Hepatocyte (in vitro differentiated cells): ENCODE results near the gene DMXL1. TPM values are rescaled to one million over a fixed set of nuclear protein-coding genes. Genes with fewer than 3 reads are reported as not detected.

ENCODE experiments used
- DNase-seq: peaks from one replicate; pipeline ENCODE4 v3.0.0-alpha.2; 2016; ENCODE audit warnings: low spot score
- H2AFZ ChIP-seq: fragments of 200-600 bp; sonication (generic); 2 replicates; pipeline ENCODE4 v1.6.0; 2016; ENCODE audit warnings: antibody characterized with exemption, mild to moderate bottlenecking
- H3K27ac ChIP-seq: fragments of 200-600 bp; sonication (generic); 2 replicates; pipeline ENCODE4 v1.5.1; 2016; ENCODE audit warnings: mild to moderate bottlenecking
- H3K27me3 ChIP-seq: fragments of 200-600 bp; sonication (generic); 2 replicates; pipeline ENCODE4 v1.6.1; 2016
- H3K36me3 ChIP-seq: fragments of 200-600 bp; sonication (generic); replicated peaks from 2 replicates; pipeline ENCODE4 v1.5.1; 2016; ENCODE audit warnings: low read depth; ENCODE audit not compliant: insufficient read depth
- H3K4me1 ChIP-seq: fragments of 200-600 bp; sonication (generic); 2 replicates; pipeline ENCODE4 v1.5.1; 2016; ENCODE audit warnings: mild to moderate bottlenecking, moderate library complexity; ENCODE audit not compliant: insufficient read depth
- H3K4me2 ChIP-seq: fragments of 200-600 bp; sonication (generic); 2 replicates; pipeline ENCODE4 v1.6.0; 2016
- H3K4me3 ChIP-seq: fragments of 200-600 bp; sonication (generic); 2 replicates; pipeline ENCODE4 v1.5.1; 2016; ENCODE audit warnings: mild to moderate bottlenecking
- H3K79me2 ChIP-seq: fragments of 200-600 bp; sonication (generic); 2 replicates; pipeline ENCODE4 v1.6.0; 2017; ENCODE audit warnings: mild to moderate bottlenecking
- H3K9me2 ChIP-seq: fragments of 200-600 bp; sonication (generic); replicated peaks from 2 replicates; pipeline ENCODE4 v1.6.0; 2017; ENCODE audit warnings: mild to moderate bottlenecking; ENCODE audit not compliant: insufficient read depth
- H3K9me3 ChIP-seq: fragments of 200-600 bp; sonication (generic); 2 replicates; pipeline ENCODE4 v1.5.1; 2016; ENCODE audit warnings: low read depth, mild to moderate bottlenecking
- H4K20me1 ChIP-seq: fragments of 200-600 bp; sonication (generic); 2 replicates; pipeline ENCODE4 v1.6.0; 2016; ENCODE audit warnings: mild to moderate bottlenecking; ENCODE audit not compliant: insufficient read depth, poor library complexity, severe bottlenecking
- CTCF ChIP-seq: fragments of 200-600 bp; sonication (generic); IDR thresholded peaks from 2 replicates; pipeline ENCODE4 v1.5.1; 2016; ENCODE audit warnings: antibody characterized with exemption, mild to moderate bottlenecking; ENCODE audit not compliant: poor library complexity
- EZH2 ChIP-seq: fragments of 200-600 bp; sonication (generic); IDR thresholded peaks from 2 replicates; pipeline ENCODE4 v1.6.1; 2016; ENCODE audit warnings: antibody characterized with exemption, mild to moderate bottlenecking, borderline replicate concordance
- EZH2phosphoT487 ChIP-seq: fragments of 200-600 bp; sonication (generic); IDR thresholded peaks from one replicate; pipeline ENCODE4 v1.6.1; 2018; ENCODE audit warnings: antibody characterized with exemption, mild to moderate bottlenecking, low read depth, moderate library complexity; ENCODE audit not compliant: unreplicated experiment, severe bottlenecking
- WGBS: methylation state at CpG from one replicate; pipeline ENCODE4 v1.1.6; 2016; ENCODE audit warnings: low lambda C conversion rate; ENCODE audit errors: missing lambda C conversion rate; 5-methylcytosine and 5-hydroxymethylcytosine counted together
- polyA plus RNA-seq: library from polyadenylated mRNA; unstranded; fragments of >200 nt; fragmentation: Nextera tagmentation; extraction: Ambion mirVana; gene quantifications from 2 replicates; pipeline ENCODE4 v1.2.1, GENCODE V29; 2016
- total RNA-seq: library from RNA; depleted of rRNA; stranded (reverse); fragments of >200 nt; gene quantifications from 2 replicates; pipeline ENCODE4 v1.2.3, GENCODE V29; 2014

Gene DMXL1
- total and polyA plus RNA-seq, 2 experiments from 2014 or later = 13.3 to 46.1 TPM

GRCh38 chr5:119275601-119276173, 204.8 kb downstream of the DMXL1 start:
- H3K36me3 ChIP-seq = no peaks in the 10 kb centered on the region
- H3K27ac ChIP-seq = peak overlapping the region; percentile 78
- DNase-seq = no peak
- no peaks in the 10 kb centered on the region for H4K20me1 ChIP-seq
- H3K4me3 ChIP-seq = no peak overlapping the region
- no peaks in the 10 kb centered on the region for H3K9me3 ChIP-seq
- H3K9me2 ChIP-seq = no peaks in the 10 kb centered on the region
- H3K4me1 ChIP-seq = peaks cover 30% of the 10 kb centered on the region
- peaks cover 50% of the 10 kb centered on the region for H3K79me2 ChIP-seq
- no peak overlapping the region for H3K4me2 ChIP-seq
- TF ChIP-seq EZH2 (no peak), EZH2phosphoT487 (no peak), CTCF (no peak)
- H2AFZ ChIP-seq = no peak overlapping the region
- 91% methylated on average over 3 of the region's 3 CpGs for WGBS
- H3K27me3 ChIP-seq = no peaks in the 10 kb centered on the region

GRCh38 chr5:119276978-119277377, 206.1 kb downstream of the DMXL1 start:
- Histone ChIP-seq H3K27ac (no peak overlapping the region), H3K9me3 (no peaks in the 10 kb centered on the region), H3K4me2 (no peak overlapping the region), H4K20me1 (no peaks in the 10 kb centered on the region), H2AFZ (no peak overlapping the region), H3K4me1 (peaks cover 30% of the 10 kb centered on the region), H3K79me2 (peaks cover 55% of the 10 kb centered on the region), H3K27me3 (no peaks in the 10 kb centered on the region), H3K9me2 (no peaks in the 10 kb centered on the region), H3K36me3 (no peaks in the 10 kb centered on the region), H3K4me3 (no peak overlapping the region)
- TF ChIP-seq CTCF (no peak), EZH2 (no peak), EZH2phosphoT487 (no peak)
- 96% methylated on average over 5 of the region's 5 CpGs for WGBS
- DNase-seq = no peak

GRCh38 chr5:119279093-119279492, 208.2 kb downstream of the DMXL1 start:
- no peak overlapping the region for H3K4me3 ChIP-seq
- no peak overlapping the region for H2AFZ ChIP-seq
- TF ChIP-seq EZH2phosphoT487 = no peak
- TF ChIP-seq CTCF = no peak
- TF ChIP-seq EZH2 = no peak
- H3K27me3 ChIP-seq = no peaks in the 10 kb centered on the region
- no peaks in the 10 kb centered on the region for H3K36me3 ChIP-seq
- H4K20me1 ChIP-seq = no peaks in the 10 kb centered on the region
- no peaks in the 10 kb centered on the region for H3K9me3 ChIP-seq
- DNase-seq = no peak
- H3K4me1 ChIP-seq = peaks cover 13% of the 10 kb centered on the region
- H3K27ac ChIP-seq = no peak overlapping the region
- H3K9me2 ChIP-seq = no peaks in the 10 kb centered on the region
- WGBS = 50% methylated on average over 1 of the region's 1 CpG
- H3K4me2 ChIP-seq = no peak overlapping the region
- H3K79me2 ChIP-seq = peaks cover 63% of the 10 kb centered on the region
